HepG2 (cell line): ENCODE measurements around the gene LIMA1. TPM values are rescaled to one million over a fixed set of nuclear protein-coding genes. Genes with fewer than 3 reads are reported as not detected.
A peak's percentile ranks its signal among the peaks of the same experiment; 100 is the strongest.

Experiments
- BHLHE40 ChIP-seq: IDR thresholded peaks from 2 replicates; pipeline ENCODE4 v1.6.1; 2011; ENCODE audit warnings: low read length, improper control_type of control experiment
- HDAC1 ChIP-seq: sonication (generic); formaldehyde crosslinking; IDR thresholded peaks from 2 replicates; pipeline ENCODE4 v1.5.1; 2020; ENCODE audit warnings: mild to moderate bottlenecking, missing genetic modification reagents
- KMT2B ChIP-seq: IDR thresholded peaks from 2 replicates; pipeline ENCODE4 v1.6.1; 2016; ENCODE audit warnings: missing genetic modification reagents, missing compliant biosample characterization
- MATR3 ChIP-seq: sonication (generic); formaldehyde crosslinking; IDR thresholded peaks from 2 replicates; pipeline ENCODE4 v1.4.0; 2020; ENCODE audit warnings: missing genetic modification reagents
- MIER3 ChIP-seq: IDR thresholded peaks from 2 replicates; pipeline ENCODE4 v1.6.1; 2016; ENCODE audit warnings: missing compliant biosample characterization, borderline replicate concordance
- NR2C2 ChIP-seq: sonication (generic); formaldehyde crosslinking; IDR thresholded peaks from 2 replicates; pipeline ENCODE4 v1.4.0; 2020; ENCODE audit warnings: missing genetic modification reagents, mild to moderate bottlenecking, moderate library complexity, borderline replicate concordance
- SIX4 ChIP-seq: sonication (generic); formaldehyde crosslinking; IDR thresholded peaks from 2 replicates; pipeline ENCODE4 v1.4.0; 2020; ENCODE audit warnings: missing genetic modification reagents
- TARDBP ChIP-seq: sonication (generic); formaldehyde crosslinking; IDR thresholded peaks from 2 replicates; pipeline ENCODE4 v1.8.0; 2022; ENCODE audit warnings: mild to moderate bottlenecking, missing genetic modification reagents
- YEATS4 ChIP-seq: sonication (generic); formaldehyde crosslinking; IDR thresholded peaks from 2 replicates; pipeline ENCODE4 v1.4.0; 2020; ENCODE audit warnings: missing genetic modification reagents, borderline replicate concordance
- ZNF264 ChIP-seq: sonication (generic); formaldehyde crosslinking; IDR thresholded peaks from 2 replicates; pipeline ENCODE4 v1.4.0; 2020; ENCODE audit warnings: missing genetic modification reagents
- ZNF761 ChIP-seq: sonication (generic); formaldehyde crosslinking; conservative IDR thresholded peaks from 2 replicates; pipeline ENCODE4 v1.4.0; 2020; ENCODE audit warnings: mild to moderate bottlenecking, missing genetic modification reagents
- ZNF850 ChIP-seq: sonication (generic); formaldehyde crosslinking; conservative IDR thresholded peaks from 2 replicates; pipeline ENCODE4 v1.9.0; 2021; ENCODE audit warnings: mild to moderate bottlenecking, missing genetic modification reagents
- polyA plus RNA-seq, 8 experiments: library from polyadenylated mRNA; depleted of rRNA in 3 of 8; stranded (reverse) in 7 of 8; unstranded in 1 of 8; fragments of >200 nt; fragmentation: Illumina TruSeq in 4 of 8; extraction: Trizol in 4 of 8; gene quantifications; 2 replicates each; pipeline versions ENCODE4 v1.2.1 to v1.2.3, GENCODE V29; 2011 to 2016; ENCODE audit warnings: low read depth in 4 of 8, missing spikeins in 1 of 8, mixed read lengths in 1 of 8; ENCODE audit not compliant: insufficient read depth in 1 of 8
- total RNA-seq, 5 experiments: library from RNA; depleted of rRNA; stranded (reverse); fragments of >200 nt; fragmentation: Illumina TruSeq; extraction: Trizol; gene quantifications; 2 replicates each; pipeline ENCODE4 v1.2.3, GENCODE V29; 2016; ENCODE audit warnings: low read depth in 1 of 5
- TF ChIP-seq, protein P1 (sequence below): conservative IDR thresholded peaks from 2 replicates; pipeline ENCODE4 v1.6.1; 2018; ENCODE audit warnings: missing genetic modification reagents
- TF ChIP-seq, protein P2 (sequence below): sonication (generic); formaldehyde crosslinking; IDR thresholded peaks from 2 replicates; pipeline ENCODE4 v1.4.0; 2020; ENCODE audit warnings: missing genetic modification reagents, borderline replicate concordance
- TF ChIP-seq, protein P3 (sequence below): sonication (generic); formaldehyde crosslinking; IDR thresholded peaks from 2 replicates; pipeline ENCODE4 v1.8.0; 2022; ENCODE audit warnings: mild to moderate bottlenecking, missing genetic modification reagents, moderate library complexity
- TF ChIP-seq, protein P4 (sequence below): sonication (generic); formaldehyde crosslinking; IDR thresholded peaks from 2 replicates; pipeline ENCODE4 v1.4.0; 2020; ENCODE audit warnings: mild to moderate bottlenecking, missing genetic modification reagents, borderline replicate concordance
- TF ChIP-seq, protein P5 (sequence below): sonication (generic); formaldehyde crosslinking; IDR thresholded peaks from 2 replicates; pipeline ENCODE4 v1.8.0; 2022; ENCODE audit warnings: mild to moderate bottlenecking, missing genetic modification reagents; ENCODE audit not compliant: insufficient replicate concordance

The LIMA1 gene
- total and polyA plus RNA-seq, 2 of the 13 experiments (the other 11 are each of a cell fraction or from before 2014, with no cell fraction given) = 13.0 to 19.8 TPM

DNA sequence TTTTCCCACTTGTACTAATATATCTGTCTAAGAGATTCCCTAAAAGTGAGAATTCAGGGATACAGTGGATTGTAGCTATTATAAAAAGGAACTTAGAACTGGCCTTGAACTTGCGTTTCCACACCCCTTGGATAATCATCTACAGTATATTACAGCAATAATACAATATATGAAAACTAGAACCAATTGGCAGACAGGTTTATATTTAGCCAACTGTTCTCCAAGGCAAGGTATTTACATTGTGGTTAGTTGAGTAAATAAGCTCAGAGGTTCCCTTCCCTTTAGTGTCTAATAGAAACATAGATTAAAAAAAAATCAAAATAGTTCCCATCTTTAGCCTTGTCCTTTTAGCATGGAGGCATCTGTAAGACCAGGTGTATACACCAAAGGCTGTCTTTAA, 42.1 kb downstream of the LIMA1 start (continued):
- TF ChIP-seq, protein P1, sequence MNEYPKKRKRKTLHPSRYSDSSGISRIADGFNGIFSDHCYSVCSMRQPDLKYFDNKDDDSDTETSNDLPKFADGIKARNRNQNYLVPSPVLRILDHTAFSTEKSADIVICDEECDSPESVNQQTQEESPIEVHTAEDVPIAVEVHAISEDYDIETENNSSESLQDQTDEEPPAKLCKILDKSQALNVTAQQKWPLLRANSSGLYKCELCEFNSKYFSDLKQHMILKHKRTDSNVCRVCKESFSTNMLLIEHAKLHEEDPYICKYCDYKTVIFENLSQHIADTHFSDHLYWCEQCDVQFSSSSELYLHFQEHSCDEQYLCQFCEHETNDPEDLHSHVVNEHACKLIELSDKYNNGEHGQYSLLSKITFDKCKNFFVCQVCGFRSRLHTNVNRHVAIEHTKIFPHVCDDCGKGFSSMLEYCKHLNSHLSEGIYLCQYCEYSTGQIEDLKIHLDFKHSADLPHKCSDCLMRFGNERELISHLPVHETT (CRISPR knock-in tag) = no peak
- TF ChIP-seq ZNF761 (CRISPR knock-in tag) (no peak), NR2C2 (peak; percentile 38; the same call in 1 of the 2 replicates), MATR3 (CRISPR knock-in tag) (no peak), ZNF264 (CRISPR knock-in tag) (no peak), TARDBP (CRISPR knock-in tag) (peak; percentile 23; the same call in 1 of the 2 replicates), BHLHE40 (no peak), ZNF850 (CRISPR knock-in tag) (no peak), HDAC1 (CRISPR knock-in tag) (no peak), SIX4 (CRISPR knock-in tag) (0 out of 2 replicates have a peak, but pooled peaks have one; percentile 41), KMT2B (CRISPR knock-in tag) (peak; percentile 19; the same call in 1 of the 2 replicates), YEATS4 (CRISPR knock-in tag) (no peak), MIER3 (CRISPR knock-in tag) (0 out of 2 replicates have a peak, but pooled peaks have one; percentile 30)
- TF ChIP-seq, protein P2, sequence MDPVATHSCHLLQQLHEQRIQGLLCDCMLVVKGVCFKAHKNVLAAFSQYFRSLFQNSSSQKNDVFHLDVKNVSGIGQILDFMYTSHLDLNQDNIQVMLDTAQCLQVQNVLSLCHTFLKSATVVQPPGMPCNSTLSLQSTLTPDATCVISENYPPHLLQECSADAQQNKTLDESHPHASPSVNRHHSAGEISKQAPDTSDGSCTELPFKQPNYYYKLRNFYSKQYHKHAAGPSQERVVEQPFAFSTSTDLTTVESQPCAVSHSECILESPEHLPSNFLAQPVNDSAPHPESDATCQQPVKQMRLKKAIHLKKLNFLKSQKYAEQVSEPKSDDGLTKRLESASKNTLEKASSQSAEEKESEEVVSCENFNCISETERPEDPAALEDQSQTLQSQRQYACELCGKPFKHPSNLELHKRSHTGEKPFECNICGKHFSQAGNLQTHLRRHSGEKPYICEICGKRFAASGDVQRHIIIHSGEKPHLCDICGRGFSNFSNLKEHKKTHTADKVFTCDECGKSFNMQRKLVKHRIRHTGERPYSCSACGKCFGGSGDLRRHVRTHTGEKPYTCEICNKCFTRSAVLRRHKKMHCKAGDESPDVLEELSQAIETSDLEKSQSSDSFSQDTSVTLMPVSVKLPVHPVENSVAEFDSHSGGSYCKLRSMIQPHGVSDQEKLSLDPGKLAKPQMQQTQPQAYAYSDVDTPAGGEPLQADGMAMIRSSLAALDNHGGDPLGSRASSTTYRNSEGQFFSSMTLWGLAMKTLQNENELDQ (CRISPR knock-in tag) = no peak
- TF ChIP-seq, protein P3, sequence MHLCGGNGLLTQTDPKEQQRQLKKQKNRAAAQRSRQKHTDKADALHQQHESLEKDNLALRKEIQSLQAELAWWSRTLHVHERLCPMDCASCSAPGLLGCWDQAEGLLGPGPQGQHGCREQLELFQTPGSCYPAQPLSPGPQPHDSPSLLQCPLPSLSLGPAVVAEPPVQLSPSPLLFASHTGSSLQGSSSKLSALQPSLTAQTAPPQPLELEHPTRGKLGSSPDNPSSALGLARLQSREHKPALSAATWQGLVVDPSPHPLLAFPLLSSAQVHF (CRISPR knock-in tag) = no peak
- TF ChIP-seq, protein P4, sequence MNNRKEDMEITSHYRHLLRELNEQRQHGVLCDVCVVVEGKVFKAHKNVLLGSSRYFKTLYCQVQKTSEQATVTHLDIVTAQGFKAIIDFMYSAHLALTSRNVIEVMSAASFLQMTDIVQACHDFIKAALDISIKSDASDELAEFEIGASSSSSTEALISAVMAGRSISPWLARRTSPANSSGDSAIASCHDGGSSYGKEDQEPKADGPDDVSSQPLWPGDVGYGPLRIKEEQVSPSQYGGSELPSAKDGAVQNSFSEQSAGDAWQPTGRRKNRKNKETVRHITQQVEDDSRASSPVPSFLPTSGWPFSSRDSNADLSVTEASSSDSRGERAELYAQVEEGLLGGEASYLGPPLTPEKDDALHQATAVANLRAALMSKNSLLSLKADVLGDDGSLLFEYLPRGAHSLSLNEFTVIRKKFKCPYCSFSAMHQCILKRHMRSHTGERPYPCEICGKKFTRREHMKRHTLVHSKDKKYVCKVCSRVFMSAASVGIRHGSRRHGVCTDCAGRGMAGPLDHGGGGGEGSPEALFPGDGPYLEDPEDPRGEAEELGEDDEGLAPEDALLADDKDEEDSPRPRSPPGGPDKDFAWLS = no peak
- TF ChIP-seq, protein P5, sequence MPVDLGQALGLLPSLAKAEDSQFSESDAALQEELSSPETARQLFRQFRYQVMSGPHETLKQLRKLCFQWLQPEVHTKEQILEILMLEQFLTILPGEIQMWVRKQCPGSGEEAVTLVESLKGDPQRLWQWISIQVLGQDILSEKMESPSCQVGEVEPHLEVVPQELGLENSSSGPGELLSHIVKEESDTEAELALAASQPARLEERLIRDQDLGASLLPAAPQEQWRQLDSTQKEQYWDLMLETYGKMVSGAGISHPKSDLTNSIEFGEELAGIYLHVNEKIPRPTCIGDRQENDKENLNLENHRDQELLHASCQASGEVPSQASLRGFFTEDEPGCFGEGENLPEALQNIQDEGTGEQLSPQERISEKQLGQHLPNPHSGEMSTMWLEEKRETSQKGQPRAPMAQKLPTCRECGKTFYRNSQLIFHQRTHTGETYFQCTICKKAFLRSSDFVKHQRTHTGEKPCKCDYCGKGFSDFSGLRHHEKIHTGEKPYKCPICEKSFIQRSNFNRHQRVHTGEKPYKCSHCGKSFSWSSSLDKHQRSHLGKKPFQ (CRISPR knock-in tag) = no peak
